OCI-LY7 (cell line): ENCODE results near the gene JPH3. TPM values are rescaled to one million over a fixed set of nuclear protein-coding genes. Genes with fewer than 3 reads are reported as not detected.

Experiments
- BruUV-seq: library from RNA; stranded (reverse); fragments of 400-500 nt; replicated peaks from 2 replicates; lab custom pipeline; 2021; lab: Mats Ljungman, UMichigan
- CTCF ChIA-PET: fragments of 300-600 bp; sonication (Branson Sonifier 250); formaldehyde crosslinking; loops from one replicate; lab custom pipeline; 2022; ENCODE audit warnings: antibody characterized with exemption; ENCODE audit not compliant: unreplicated experiment; lab: Charles Lee
- POLR2A ChIA-PET: fragments of 300-600 bp; sonication (Branson Sonifier 250); formaldehyde crosslinking; loops from one replicate; lab custom pipeline; 2022; ENCODE audit warnings: antibody characterized with exemption; lab: Charles Lee
- DNase-seq: peaks from one replicate; pipeline ENCODE4 v3.0.0-alpha.2; 2015; ENCODE audit warnings: low spot score
- H2AFZ ChIP-seq: fragments of 200-600 bp; sonication (generic), shearing (Covaris generic); 2 replicates; pipeline ENCODE4 v1.6.1; 2014; ENCODE audit warnings: mild to moderate bottlenecking, antibody characterized with exemption, low read length, moderate library complexity
- H3K27ac ChIP-seq: fragments of 200-600 bp; sonication (generic); 2 replicates; pipeline ENCODE4 v1.5.1; 2014; ENCODE audit warnings: mixed run types, low read depth, mild to moderate bottlenecking, moderate library complexity, low read length, inconsistent platforms; ENCODE audit not compliant: poor library complexity, severe bottlenecking
- H3K36me3 ChIP-seq: fragments of 200-600 bp; sonication (generic); 2 replicates; pipeline ENCODE4 v1.6.1; 2014; ENCODE audit warnings: mild to moderate bottlenecking, antibody characterized with exemption, low read length, moderate library complexity, mixed read lengths; ENCODE audit not compliant: insufficient read depth
- H3K4me1 ChIP-seq: fragments of 200-600 bp; sonication (generic); 2 replicates; pipeline ENCODE4 v1.5.1; 2014; ENCODE audit warnings: mild to moderate bottlenecking, low read length; ENCODE audit not compliant: insufficient read depth, poor library complexity, severe bottlenecking
- H3K4me2 ChIP-seq: fragments of 200-600 bp; sonication (generic); 2 replicates; pipeline ENCODE4 v1.6.1; 2014; ENCODE audit warnings: mild to moderate bottlenecking, low read length
- H3K4me3 ChIP-seq: fragments of 200-600 bp; sonication (generic); 2 replicates; pipeline ENCODE4 v1.5.1; 2014; ENCODE audit warnings: mild to moderate bottlenecking, low read depth, low read length; ENCODE audit not compliant: poor library complexity, severe bottlenecking
- H3K79me2 ChIP-seq: fragments of 200-600 bp; sonication (generic); 2 replicates; pipeline ENCODE4 v1.6.1; 2016; ENCODE audit warnings: low read depth, mild to moderate bottlenecking, low read length, moderate library complexity, mixed read lengths; ENCODE audit not compliant: insufficient read depth
- H3K9me2 ChIP-seq: fragments of 200-600 bp; sonication (generic); 2 replicates; pipeline ENCODE4 v1.6.1; 2016; ENCODE audit warnings: mild to moderate bottlenecking, low read length, mixed read lengths; ENCODE audit not compliant: insufficient read depth
- H3K9me3 ChIP-seq: fragments of 200-600 bp; sonication (generic); 2 replicates; pipeline ENCODE4 v1.6.1; 2014; ENCODE audit warnings: mild to moderate bottlenecking, mixed run types, low read length, mixed read lengths
- H4K20me1 ChIP-seq: fragments of 200-600 bp; sonication (generic); 2 replicates; pipeline ENCODE4 v1.6.1; 2014; ENCODE audit warnings: mild to moderate bottlenecking, antibody characterized with exemption, low read length, moderate library complexity, mixed read lengths; ENCODE audit not compliant: insufficient read depth
- EZH2phosphoT487 ChIP-seq: fragments of 200-600 bp; sonication (generic); IDR thresholded peaks from 2 replicates; pipeline ENCODE4 v1.6.1; 2018; ENCODE audit warnings: low read depth, borderline replicate concordance, mild to moderate bottlenecking, mixed run types, antibody characterized with exemption, low read length, moderate library complexity, mixed read lengths
- intact Hi-C: fragments of 100-400 bp; cut with micrococcal nuclease; formaldehyde crosslinking; loops from one replicate; pipeline ENCODE4 v1.10.0; 2022; ENCODE audit not compliant: unreplicated experiment
- total RNA-seq, 2 experiments: library from RNA; depleted of rRNA in 1 of 2; stranded (reverse); fragments of >200 nt in 1 of 2; shearing (Covaris generic) in 1 of 2; gene quantifications; 2 replicates each; pipeline ENCODE4 v1.2.3, GENCODE V29; 2014 to 2022
- TF ChIP-seq, protein P1 (sequence below): fragments of 200-600 bp; sonication (generic); conservative IDR thresholded peaks from 2 replicates; pipeline ENCODE4 v1.5.1; 2014; ENCODE audit warnings: mild to moderate bottlenecking, antibody characterized with exemption, low read length, moderate library complexity, mixed read lengths

The JPH3 gene
- total RNA-seq, 2 experiments from 2014 or later, result not detected

DNA sequence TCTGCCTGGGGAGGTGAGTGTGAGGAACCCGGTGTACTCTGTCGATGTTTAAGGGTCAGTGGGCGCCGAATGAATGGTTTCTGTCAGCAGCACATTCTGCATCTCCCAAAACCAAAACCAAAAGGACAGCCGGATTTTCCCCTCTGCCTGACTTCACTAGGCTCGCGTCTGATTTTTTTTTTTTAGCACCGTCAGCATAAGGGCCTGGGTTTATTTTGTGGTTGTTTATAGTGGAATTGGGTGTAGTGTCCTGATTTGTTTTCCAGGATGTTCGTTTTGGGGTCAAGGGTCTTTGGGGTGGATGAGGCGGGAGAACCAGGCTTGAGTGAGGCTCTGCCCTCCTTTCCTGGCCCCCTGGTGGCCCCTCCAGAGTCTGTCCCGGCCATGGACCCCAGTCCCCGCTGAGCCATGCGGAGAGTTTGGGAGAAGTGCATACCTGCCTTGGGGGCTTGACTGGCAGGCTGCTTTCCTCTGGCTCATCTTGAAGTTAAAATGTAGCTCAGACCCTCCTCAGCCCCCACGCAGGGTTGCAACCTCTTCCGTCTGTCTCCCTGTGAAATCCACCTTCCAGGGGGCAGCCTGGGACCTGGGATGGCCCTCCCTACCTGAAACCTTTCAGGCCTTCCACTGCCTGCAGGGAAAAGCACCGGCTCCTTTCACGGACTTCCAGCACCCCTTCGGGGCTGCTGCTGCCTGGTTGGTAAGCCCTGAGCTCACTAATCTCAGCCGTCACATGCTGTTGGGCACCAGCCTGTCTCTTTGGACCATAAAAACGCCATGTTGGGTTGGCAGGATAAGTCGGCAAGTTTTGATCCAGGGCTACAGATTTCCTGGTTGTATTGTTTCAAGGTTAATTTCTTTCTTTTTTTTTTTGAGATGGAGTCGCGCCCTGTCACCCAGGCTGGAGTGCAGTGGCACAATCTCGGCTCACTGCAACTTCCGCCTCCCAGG is 60.2 kb downstream of the JPH3 start:
- intact Hi-C loops, result no loop called here
- no peak overlapping the region for H3K4me2 ChIP-seq
- no peak overlapping the region for H2AFZ ChIP-seq
- no peak overlapping the region for H3K27ac ChIP-seq
- ChIA-PET POLR2A (no interaction called here), CTCF (no interaction called here)
- no peaks in the 10 kb centered on the region for H3K9me2 ChIP-seq
- no TSS peak for BruUV-seq
- H4K20me1 ChIP-seq, result no peaks in the 10 kb centered on the region
- no peaks in the 10 kb centered on the region for H3K79me2 ChIP-seq
- TF ChIP-seq, protein P1, sequence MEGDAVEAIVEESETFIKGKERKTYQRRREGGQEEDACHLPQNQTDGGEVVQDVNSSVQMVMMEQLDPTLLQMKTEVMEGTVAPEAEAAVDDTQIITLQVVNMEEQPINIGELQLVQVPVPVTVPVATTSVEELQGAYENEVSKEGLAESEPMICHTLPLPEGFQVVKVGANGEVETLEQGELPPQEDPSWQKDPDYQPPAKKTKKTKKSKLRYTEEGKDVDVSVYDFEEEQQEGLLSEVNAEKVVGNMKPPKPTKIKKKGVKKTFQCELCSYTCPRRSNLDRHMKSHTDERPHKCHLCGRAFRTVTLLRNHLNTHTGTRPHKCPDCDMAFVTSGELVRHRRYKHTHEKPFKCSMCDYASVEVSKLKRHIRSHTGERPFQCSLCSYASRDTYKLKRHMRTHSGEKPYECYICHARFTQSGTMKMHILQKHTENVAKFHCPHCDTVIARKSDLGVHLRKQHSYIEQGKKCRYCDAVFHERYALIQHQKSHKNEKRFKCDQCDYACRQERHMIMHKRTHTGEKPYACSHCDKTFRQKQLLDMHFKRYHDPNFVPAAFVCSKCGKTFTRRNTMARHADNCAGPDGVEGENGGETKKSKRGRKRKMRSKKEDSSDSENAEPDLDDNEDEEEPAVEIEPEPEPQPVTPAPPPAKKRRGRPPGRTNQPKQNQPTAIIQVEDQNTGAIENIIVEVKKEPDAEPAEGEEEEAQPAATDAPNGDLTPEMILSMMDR, result no peak
- no peak for TF ChIP-seq EZH2phosphoT487
- H3K4me3 ChIP-seq, result no peak overlapping the region
- DNase-seq, result no peak
- H3K9me3 ChIP-seq, result no peaks in the 10 kb centered on the region
- H3K36me3 ChIP-seq, result no peaks in the 10 kb centered on the region
- H3K4me1 ChIP-seq, result no peaks in the 10 kb centered on the region

DNA sequence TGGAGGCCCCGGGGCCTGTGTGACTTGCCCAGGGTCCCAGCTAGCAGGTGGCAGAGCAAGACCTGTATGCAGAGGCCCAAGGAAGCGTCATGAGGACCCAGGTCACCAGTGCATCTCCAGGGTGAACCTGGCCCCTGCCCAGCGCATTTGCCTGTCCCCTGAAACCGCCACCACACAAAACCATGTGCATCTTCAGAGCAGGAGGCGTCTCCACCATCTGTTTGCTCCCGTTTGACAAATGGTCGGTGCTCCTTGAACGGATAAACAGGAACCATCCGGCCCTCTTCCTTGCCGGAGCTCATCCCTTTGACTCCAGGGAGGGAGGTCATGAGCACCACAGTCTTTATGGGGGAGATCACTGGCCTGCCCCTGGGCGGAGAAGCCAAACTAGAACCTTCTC is 62.5 kb downstream of the JPH3 start:
- Histone ChIP-seq H3K36me3 (no peaks in the 10 kb centered on the region), H2AFZ (no peak overlapping the region), H3K9me3 (no peaks in the 10 kb centered on the region), H3K9me2 (no peaks in the 10 kb centered on the region), H3K4me2 (no peak overlapping the region), H3K27ac (no peak overlapping the region), H3K4me3 (no peak overlapping the region), H3K79me2 (no peaks in the 10 kb centered on the region), H4K20me1 (no peaks in the 10 kb centered on the region), H3K4me1 (no peaks in the 10 kb centered on the region)
- TF ChIP-seq, protein P1, result no peak
- no peak for TF ChIP-seq EZH2phosphoT487
- ChIA-PET POLR2A (no interaction called here), CTCF (no interaction called here)
- BruUV-seq, result no TSS peak
- intact Hi-C loops, result no loop called here
- DNase-seq, result no peak

DNA sequence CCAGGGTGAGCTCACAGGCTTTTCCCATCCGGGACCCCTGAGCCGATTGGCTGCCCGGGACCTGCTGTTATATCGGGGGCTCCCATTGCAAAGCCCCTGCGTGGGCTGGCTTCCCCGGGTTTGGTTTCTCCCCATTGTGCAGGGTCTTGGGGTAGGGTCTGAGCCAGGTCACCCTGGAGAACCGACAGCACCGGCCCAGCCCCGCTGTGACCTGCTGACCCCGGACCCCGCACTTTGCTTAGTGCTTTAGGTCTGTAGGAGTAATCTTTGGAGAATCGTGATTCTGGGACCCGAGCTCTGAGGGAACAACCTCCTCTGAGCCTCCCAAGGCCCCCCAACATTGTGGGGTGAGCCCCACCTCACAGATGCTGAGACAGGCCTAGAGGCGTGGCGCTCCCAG is 62.9 kb downstream of the JPH3 start:
- ChIA-PET POLR2A (no interaction called here), CTCF (no interaction called here)
- H3K9me3 ChIP-seq, result no peaks in the 10 kb centered on the region
- no peaks in the 10 kb centered on the region for H3K79me2 ChIP-seq
- H3K4me2 ChIP-seq, result no peak overlapping the region
- no peak overlapping the region for H3K4me3 ChIP-seq
- no peaks in the 10 kb centered on the region for H4K20me1 ChIP-seq
- DNase-seq, result no peak
- TF ChIP-seq EZH2phosphoT487, result no peak
- TF ChIP-seq, protein P1, result no peak
- H3K36me3 ChIP-seq, result no peaks in the 10 kb centered on the region
- no TSS peak for BruUV-seq
- H3K27ac ChIP-seq, result no peak overlapping the region
- no peak overlapping the region for H2AFZ ChIP-seq
- no peaks in the 10 kb centered on the region for H3K9me2 ChIP-seq
- intact Hi-C loops, result no loop called here
- H3K4me1 ChIP-seq, result no peaks in the 10 kb centered on the region
